Islet precursor cell (in vitro differentiated cells): ENCODE measurements around the gene PPP2R2B.

Source experiments
- DNase-seq: peaks from one replicate; pipeline ENCODE4 v3.0.0-alpha.2; 2018

Gene PPP2R2B

DNA sequence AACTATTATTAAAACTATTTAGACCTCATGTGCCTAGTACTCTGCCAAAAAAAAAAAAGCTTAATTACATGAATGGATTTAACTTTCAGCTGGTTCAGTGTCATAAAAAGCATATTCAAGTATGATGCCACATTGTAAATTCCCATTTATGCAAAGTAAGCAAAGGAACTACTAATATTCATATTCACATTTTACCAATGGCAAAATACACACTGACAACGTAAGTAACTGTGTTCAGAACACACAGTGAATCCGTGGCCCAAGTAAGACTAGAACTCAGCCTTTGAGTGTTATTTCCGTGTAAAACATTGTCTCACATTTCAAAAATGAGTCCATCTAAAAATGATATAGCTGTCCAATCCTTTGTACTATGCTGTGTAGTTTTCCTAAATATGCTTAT lies 56.8 kb downstream of the PPP2R2B start:
- no peak for DNase-seq

GRCh38 chr5:146820987-146821386 lies 57.6 kb downstream of the PPP2R2B start:
- DNase-seq: no peak

GRCh38 chr5:146818822-146819221 lies 59.7 kb downstream of the PPP2R2B start:
- no peak for DNase-seq

GRCh38 chr5:146817973-146818372 lies 60.6 kb downstream of the PPP2R2B start:
- DNase-seq: no peak

GRCh38 chr5:146816775-146817387 lies 61.7 kb downstream of the PPP2R2B start:
- DNase-seq: no peak

DNA sequence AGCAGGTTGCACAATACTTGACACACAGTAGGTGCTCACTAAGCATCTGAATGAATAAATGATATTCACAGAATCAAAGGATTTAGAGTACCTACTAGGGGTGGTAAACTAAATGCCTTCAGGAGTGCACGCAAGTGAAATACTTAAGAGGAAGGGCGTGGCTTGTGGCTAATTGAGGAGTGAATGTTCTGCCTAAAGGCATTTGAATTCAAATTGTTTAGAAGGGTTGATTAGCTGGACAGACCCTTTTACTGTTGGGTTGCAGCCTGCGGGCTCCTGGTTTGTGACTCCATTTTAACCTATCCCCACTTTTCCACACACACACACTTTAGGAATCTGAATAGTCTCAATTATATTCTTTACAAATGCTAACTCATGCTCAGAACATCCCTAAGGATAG lies 63.1 kb downstream of the PPP2R2B start:
- DNase-seq: peak; percentile 55

- no peak for DNase-seq
Observed at GRCh38 chr5:146813346-146814157, 65.0 kb downstream of the PPP2R2B start.

DNA sequence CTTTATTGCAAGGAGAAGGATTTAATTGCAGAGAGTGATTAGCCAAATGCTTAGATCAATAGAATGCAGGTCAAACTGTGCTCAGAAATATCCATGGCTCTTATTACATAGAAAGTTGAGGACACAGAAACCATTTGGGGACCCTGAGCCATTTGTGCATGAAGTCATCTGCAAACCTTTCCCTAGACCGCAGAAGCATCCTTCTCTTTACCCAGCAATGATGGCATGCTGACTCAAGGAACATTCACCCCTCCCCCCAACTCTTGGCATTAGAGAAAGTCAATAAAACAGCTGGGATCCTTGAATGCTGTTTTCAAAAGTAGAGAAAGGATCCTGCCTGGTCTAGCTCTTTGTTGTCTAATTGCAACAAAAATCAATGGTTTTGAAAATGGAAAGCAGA lies 73.5 kb downstream of the PPP2R2B start:
- no peak for DNase-seq

DNA sequence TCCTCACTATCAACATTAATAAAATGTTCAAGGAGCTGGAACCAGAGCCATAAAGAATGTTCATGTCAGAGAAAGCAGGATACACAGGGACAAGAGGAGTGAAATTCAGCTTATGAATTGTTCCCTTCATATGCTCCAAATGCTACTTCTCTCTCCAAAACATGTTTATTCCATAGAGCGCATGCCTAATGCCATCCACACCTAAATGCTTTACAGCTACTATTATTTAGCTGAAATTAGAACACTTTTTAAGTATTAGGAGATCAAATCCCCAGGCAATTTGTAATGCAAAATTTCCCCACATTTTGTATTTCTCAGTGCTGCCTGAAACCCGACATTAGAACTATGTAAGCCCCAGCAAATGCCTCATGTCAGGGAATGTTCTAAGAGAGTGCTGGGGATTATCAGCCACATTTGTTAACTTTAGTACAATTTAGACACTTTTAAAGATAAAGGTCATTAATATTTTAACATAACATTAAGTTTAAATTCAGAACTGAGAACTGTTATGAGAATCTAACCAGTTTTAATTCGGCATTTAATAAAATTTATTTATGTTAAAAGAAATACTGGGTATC lies 75.5 kb downstream of the PPP2R2B start:
- no peak for DNase-seq

GRCh38 chr5:146799671-146800070 lies 78.9 kb downstream of the PPP2R2B start:
- no peak for DNase-seq

DNA sequence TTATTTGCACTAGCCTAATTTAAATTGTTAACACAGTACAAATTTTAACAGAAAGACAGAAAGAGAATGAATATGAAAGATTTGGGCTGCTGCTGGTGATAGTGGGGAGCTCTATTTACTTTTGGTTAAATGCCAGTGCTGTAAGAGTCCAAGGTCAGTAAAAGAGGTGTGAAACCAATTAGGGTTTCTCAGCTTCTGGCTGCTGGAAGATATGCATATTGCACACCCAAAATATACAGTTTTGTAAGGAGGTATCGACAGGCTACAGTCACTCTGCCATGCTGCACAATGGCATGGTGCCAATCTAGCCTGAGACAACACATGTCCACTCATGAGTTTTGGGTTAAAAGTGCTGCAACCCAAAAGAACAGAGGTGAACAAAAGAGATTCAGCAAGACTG lies 79.3 kb downstream of the PPP2R2B start:
- no peak for DNase-seq

- no peak for DNase-seq
Observed at GRCh38 chr5:146797658-146798057, 80.9 kb downstream of the PPP2R2B start.

DNA sequence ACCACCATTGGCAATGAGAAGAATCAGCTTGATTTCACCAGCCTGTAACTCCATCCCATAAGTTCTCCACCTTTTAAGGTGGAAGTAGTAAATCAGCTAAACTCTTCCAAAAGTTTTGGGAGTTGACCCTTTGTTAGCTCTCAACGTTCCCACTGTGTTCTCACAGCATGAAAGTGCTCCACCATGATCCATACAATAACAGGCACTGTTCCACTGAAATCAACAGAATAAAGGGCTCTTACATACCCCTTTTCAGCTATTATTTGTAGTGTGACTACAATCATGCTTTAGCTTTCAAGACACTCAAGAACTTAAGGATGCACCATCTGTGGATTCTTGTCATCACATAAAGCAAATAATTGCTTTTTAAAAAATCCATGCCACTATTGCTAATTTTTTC lies 81.6 kb downstream of the PPP2R2B start:
- no peak for DNase-seq

GRCh38 chr5:146796144-146796543 lies 82.4 kb downstream of the PPP2R2B start:
- no peak for DNase-seq

DNA sequence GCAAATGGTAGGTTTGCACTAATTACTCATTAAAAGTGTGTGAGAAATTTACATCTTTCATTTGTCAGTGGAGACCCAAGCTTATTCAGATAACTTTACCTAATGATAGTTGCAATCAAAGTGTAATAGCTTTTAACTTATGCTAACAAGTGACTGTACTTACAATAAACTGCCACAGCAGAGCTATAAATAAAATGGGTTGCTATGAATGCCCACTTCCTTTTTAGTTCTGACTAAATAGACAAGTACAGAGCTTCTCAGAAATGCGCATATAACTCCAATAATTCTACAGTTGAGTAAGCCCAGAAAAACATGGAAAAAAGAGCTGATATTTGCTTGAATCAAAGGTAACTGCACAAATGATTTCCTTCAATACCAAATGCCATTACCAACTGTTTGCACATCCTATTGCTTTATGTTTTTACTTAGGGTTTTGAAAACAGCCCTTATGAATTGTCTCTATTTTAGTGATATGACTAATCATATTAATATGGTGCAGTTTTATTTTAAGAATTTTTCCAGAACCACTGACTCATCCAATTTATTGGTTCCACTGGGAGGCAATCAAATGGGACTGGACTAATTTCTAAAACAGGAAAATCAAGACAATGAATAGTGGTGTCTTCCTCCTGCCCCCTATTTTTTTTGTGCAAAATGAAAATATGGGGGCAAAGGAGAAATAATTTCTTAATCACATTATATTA lies 84.1 kb downstream of the PPP2R2B start:
- DNase-seq: no peak

DNA sequence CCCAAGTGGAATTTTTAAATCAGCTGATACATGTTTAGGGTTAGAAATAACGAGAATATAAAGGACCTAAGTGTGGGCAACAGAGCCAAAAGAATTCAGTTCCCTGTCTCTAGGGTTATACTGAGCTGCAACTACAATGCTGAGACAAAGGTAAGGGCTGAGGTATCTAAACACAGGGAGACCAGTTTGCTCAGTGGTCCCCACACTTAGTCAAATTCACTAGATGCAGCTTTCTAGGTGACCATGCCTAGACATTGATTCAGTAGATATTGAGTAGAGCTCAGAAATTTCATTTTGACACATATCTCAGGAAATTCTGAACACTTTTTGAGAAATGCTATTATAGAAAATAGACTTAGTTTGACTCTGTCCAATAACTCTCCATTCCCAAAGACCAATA lies 84.8 kb downstream of the PPP2R2B start:
- DNase-seq: no peak

DNA sequence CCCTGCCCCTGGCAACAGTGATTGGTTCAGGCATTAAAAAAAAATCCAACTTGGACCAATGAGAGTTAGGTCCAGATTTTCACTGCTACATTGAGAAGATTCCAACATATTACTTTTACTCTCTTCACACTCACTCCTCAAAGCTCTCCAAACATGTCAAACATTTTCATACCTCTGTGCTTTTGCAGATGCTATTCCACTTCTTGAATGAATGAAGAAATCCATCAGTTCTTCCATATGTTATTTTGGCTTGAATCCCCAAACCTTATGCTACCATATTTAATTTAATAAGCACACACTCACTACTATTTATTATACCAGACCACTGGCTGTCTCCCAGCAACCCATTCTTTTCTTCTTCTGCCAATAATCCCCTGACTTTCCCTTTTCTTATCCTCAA lies 87.1 kb downstream of the PPP2R2B start:
- DNase-seq: no peak

- no peak for DNase-seq
Observed at GRCh38 chr5:146789712-146790653, 88.6 kb downstream of the PPP2R2B start.

- no peak for DNase-seq
Observed at GRCh38 chr5:146788898-146789297, 89.7 kb downstream of the PPP2R2B start.

GRCh38 chr5:146785065-146785464 lies 93.5 kb downstream of the PPP2R2B start:
- DNase-seq: no peak

GRCh38 chr5:146781157-146781556 lies 97.4 kb downstream of the PPP2R2B start:
- no peak for DNase-seq

GRCh38 chr5:146779211-146779869 lies 99.2 kb downstream of the PPP2R2B start:
- DNase-seq: peak; percentile 56
